ENCODE measurements around the gene CSNK2A1. TPM values are rescaled to one million over a fixed set of nuclear protein-coding genes. Genes with fewer than 3 reads are reported as not detected.

Gene CSNK2A1
- total RNA-seq, 1 experiment from 2014 or later = 229 TPM

DNA sequence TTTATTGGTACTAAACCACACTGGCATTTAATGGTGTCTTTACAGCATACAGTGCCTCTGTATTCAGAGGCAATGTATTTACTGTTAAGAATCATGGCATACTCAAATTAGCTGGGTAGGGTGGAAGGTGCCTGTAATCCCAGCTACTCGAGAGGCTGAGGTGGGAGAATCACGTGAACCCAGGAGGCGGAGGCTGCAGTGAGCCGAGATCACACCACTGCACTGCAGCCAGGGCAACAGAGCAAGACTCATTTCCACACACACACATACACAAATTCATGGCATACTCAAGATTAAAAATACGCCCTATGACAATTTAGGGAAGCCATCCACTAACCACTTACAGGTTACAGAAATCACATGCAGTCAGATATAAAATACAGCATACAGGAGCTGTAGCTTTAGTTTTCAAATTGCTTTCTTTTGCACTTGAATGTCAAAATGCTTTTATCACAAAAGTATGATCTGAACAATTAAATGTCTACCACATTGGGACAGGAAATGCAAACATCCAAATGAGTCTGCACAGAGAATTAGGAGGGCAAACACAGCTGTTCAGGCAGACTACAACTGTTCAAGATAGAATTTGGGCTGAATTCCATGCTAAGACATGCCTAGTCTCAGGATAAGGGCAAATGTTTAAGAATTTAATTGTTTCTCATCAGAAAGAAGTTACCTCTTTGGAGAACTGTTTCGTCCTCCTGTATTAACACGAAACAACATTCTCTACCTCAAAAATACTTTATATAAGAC is 36.4 kb downstream of the CSNK2A1 start:
- Histone ChIP-seq H3K79me1 (ENCODE audit: insufficient read depth, low read depth, low read length, poor library complexity, severe bottlenecking) (peaks cover 18% of the 10 kb centered on the region), H4K20me1 (ENCODE audit: control insufficient read depth, insufficient read depth, insufficient read length) (no peaks in the 10 kb centered on the region), H3K4me1 (ENCODE audit: insufficient read depth, low read length) (no peaks in the 10 kb centered on the region), H3K14ac (ENCODE audit: insufficient read depth, low read length) (no peak overlapping the region), H4K8ac (replicated peaks; ENCODE audit: insufficient read length, low read depth, low read length) (no peak overlapping the region), H4K91ac (ENCODE audit: insufficient read length, low read depth, low read length) (no peak overlapping the region), H4K5ac (ENCODE audit: insufficient read length, low read depth, low read length) (no peak overlapping the region), H3K4me2 (ENCODE audit: insufficient read depth, insufficient read length, low read length) (no peak overlapping the region), H3K27ac (ENCODE audit: insufficient read length, low read depth, low read length) (no peak overlapping the region), H3K9ac (ENCODE audit: extremely low read depth, insufficient read length, low read length) (no peak overlapping the region), H2BK20ac (ENCODE audit: low read depth, low read length, poor library complexity, severe bottlenecking) (no peak overlapping the region), H2AFZ (ENCODE audit: low read length) (no peak overlapping the region), H2BK12ac (ENCODE audit: insufficient read length, low read depth, low read length) (no peak overlapping the region), H3K18ac (ENCODE audit: insufficient read length, low read depth, low read length) (no peak overlapping the region), H2BK120ac (ENCODE audit: low read depth, low read length, poor library complexity, severe bottlenecking) (no peak overlapping the region), H2AK5ac (ENCODE audit: insufficient read length, low read length) (no peak overlapping the region), H2BK15ac (ENCODE audit: low read depth, low read length) (no peak overlapping the region), H3K23me2 (ENCODE audit: insufficient read length, low read depth, low read length, poor library complexity, severe bottlenecking) (no peaks in the 10 kb centered on the region), H2BK5ac (ENCODE audit: insufficient read length, low read length) (no peak overlapping the region), H3K79me2 (ENCODE audit: insufficient read depth, low read length) (peaks cover 20% of the 10 kb centered on the region; the same call in 1 of the 2 replicates), H3K9me3 (ENCODE audit: control insufficient read depth, low read depth, low read length) (no peaks in the 10 kb centered on the region), H3T11ph (ENCODE audit: low read length) (no peak overlapping the region), H3K23ac (ENCODE audit: insufficient read length, low read depth, low read length) (no peak overlapping the region), H3K56ac (ENCODE audit: insufficient read length, low read depth, low read length) (no peak overlapping the region), H3K27me3 (ENCODE audit: insufficient read depth, low read length) (no peaks in the 10 kb centered on the region), H3K4ac (ENCODE audit: low read depth, low read length) (no peak overlapping the region)
- H3K27ac Mint-ChIP-seq = no peak overlapping the region
- peaks cover 30 to 59% (median 54%) of the 10 kb centered on the region in 3 experiments; a peak in 6 of 7 replicates for H3K36me3 Mint-ChIP-seq (ENCODE audit: insufficient read depth in 1 of 3, low read depth in 3 of 3)
- DNase-seq = no peak
- no CpG with 5 or more reads among the region's 7 CpGs for WGBS (ENCODE audit: extremely low coverage, insufficient read length, low lambda C conversion rate)
- TF ChIP-seq, protein P1, sequence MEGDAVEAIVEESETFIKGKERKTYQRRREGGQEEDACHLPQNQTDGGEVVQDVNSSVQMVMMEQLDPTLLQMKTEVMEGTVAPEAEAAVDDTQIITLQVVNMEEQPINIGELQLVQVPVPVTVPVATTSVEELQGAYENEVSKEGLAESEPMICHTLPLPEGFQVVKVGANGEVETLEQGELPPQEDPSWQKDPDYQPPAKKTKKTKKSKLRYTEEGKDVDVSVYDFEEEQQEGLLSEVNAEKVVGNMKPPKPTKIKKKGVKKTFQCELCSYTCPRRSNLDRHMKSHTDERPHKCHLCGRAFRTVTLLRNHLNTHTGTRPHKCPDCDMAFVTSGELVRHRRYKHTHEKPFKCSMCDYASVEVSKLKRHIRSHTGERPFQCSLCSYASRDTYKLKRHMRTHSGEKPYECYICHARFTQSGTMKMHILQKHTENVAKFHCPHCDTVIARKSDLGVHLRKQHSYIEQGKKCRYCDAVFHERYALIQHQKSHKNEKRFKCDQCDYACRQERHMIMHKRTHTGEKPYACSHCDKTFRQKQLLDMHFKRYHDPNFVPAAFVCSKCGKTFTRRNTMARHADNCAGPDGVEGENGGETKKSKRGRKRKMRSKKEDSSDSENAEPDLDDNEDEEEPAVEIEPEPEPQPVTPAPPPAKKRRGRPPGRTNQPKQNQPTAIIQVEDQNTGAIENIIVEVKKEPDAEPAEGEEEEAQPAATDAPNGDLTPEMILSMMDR (conservative IDR thresholded peaks at IDR 0.05) = no peak
- no peaks in the 10 kb centered on the region for H3K27me3 Mint-ChIP-seq (ENCODE audit: low read depth)
- no peak overlapping the region for H3K4me3 Mint-ChIP-seq
- no peaks in the 10 kb centered on the region; a peak in 1 of 5 replicates for H3K9me3 Mint-ChIP-seq
- no peaks in the 10 kb centered on the region for H3K4me1 Mint-ChIP-seq
